GM19397 (cell line): ENCODE results near the gene LMNA.
A peak's percentile ranks its signal among the peaks of the same experiment; 100 is the strongest.
"Not testable (repeated sequence)": the region's sequence is repeated elsewhere in the genome, so short reads cannot be mapped to it uniquely, and the experiment has no call there.

Experiments
- ATAC-seq: cut with Tn5 transposase; IDR thresholded peaks from one replicate; pipeline ENCODE4 v1.9.1; 2021; ENCODE audit warnings: mild to moderate bottlenecking, moderate library complexity; ENCODE audit not compliant: unreplicated experiment

The LMNA gene

DNA sequence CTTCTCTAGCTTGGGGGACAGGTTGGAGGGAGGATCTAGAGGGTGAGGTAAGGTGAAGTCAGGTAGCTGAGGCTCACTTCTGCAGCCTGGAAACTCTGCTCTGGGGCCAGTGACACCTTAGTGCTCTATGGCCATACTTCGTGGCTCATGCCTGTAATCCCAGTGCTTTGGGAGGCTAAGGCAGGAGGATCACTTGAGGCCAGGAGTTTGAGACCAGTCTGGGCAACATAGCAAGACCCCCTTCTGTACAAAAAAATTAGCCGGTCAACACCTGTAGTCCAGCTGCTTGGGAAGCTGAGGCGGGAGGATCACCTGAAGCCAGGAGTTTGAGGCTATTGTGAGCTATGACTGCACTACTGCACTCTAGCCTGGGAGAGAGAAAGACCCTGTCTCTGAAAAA, 5.8 kb downstream of the LMNA start:
- ATAC-seq = no peak

DNA sequence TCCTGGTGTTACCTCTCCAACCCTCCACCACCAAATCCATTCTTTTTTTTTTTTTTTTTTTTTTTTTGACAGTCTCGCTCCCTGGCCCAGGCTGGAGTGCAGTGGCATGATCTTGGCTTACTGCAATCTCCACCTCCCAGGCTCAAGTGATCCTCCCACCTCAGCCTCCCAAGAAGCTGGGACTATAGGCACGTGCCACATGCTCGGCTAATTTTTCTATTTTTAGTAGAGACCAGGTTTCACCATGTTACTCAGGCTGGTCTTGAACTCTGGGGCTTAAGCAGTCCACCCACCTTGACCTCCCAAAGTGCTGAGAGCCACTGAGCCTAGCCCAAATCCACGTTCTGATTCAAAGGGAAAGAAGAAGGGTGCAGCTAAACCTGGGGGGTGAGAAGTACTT, 6.5 kb downstream of the LMNA start:
- ATAC-seq = not testable (repeated sequence)

DNA sequence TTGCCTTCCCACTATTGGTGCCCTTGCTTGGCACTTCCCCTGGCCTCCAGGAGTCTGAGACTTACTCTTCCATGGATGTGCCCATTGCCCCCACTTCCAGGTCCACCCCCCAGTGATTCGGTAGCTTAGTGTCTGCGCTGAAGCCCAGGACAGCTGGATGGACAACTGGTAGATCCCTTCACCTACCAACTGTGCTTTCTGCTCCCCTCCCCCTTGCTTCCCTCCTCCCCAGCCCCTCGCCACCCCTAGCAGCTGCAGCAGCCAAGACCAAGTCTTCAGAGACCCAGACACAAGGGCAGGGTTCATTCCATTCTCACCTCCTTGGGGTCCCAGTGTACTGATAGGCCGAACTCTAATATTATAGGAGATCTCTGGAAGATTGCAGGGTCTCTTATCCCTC, 6.9 kb downstream of the LMNA start:
- ATAC-seq = no peak

DNA sequence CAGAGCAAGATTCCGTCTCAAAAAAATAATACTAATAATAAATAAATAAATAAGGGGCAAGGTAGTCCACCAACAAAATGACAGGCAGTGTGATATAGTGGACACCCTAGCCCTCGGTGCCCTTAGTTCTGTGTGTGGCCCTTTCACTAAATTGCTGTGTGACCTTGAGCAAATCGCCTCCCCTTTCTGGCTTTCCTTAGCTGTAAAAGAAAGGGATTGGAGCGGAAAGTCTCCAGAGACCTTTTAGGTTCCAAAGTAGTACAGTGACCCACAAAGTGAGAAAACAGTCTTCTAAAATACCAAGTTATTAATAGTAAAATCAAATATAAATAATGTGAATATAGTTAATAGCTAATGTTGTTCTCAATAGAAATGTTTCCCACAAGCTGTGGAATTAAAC, 7.6 kb downstream of the LMNA start:
- no peak for ATAC-seq

DNA sequence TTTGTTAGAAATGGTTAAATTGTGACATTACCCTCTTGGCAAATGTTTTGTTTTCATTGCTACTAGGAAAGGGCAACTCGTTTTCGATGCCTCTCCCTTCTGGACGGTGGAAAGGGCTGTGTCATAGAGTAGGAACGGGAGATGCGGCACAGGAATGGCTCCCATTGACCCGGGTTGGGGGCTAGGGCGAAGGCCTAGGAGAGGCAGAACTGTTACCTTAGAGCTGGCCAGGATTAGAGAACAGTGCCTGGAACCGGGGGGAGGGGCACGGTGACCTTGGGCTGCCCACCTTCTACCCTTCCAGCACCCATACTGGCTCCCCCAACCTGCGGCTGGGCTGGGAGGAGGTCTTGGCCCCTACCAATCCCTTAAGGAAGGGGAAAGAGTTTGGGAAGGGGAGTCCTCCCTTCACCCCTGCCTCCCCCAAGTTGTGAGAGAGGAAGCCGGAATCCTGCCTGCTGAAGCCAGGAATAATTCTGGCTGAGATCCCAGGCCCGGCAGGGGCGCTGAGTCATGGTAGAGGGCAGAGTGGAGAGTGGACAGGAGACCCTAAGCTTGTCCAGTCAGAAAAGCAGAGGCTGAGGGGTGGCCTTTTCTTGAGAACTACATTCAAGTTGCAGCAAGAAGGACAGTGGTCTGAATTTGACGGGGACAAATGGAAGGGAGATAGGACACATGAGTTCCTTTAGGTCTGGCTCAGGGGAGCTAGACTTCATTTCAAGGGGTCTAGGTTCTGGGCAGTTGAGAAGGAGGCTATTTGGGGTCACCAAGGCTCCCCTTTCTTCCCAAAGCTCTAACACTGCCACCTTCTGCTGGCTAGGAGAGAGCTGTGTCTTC, 8.2 kb downstream of the LMNA start:
- no peak for ATAC-seq

DNA sequence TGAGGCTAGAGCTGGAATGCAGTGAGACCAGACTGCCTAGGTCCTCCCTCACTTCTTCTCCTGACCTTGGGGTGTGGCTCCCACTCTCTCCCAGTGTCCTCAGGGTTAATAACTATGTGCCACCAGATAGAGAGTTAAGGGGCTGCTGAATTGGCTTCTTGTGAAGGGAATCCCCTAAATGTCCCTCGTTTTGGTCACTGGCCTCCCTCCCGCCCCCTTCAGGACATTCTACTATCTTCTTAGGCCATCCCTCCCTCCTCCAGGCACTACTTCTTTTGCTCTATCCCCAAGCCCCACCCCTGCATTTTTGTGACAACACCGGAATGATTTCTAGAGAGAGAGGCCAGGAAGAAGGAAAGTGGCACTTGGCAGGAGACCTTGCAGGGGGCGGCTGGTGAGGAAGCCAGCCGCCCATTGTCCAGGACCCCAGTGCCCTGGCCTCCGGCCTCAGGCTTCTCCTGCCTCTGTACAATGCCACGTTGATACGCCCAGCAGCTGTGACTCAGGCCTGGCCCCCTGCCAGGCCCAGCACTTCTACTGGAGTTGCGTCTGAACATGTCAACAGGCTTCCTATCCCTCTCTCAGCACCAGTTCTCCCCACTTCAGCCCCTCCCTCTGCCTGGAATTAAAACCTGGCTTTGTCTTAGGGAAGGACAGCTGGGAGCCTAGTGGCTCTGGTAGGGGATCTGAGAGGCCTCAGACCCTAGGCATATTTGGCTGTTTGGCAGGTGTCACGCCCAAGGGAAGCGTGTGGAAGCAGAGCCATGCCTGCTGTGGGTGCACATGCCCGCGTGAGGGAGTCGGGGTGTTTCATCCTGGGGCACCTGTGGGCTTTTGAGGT, 9.1 kb downstream of the LMNA start:
- ATAC-seq = no peak

DNA sequence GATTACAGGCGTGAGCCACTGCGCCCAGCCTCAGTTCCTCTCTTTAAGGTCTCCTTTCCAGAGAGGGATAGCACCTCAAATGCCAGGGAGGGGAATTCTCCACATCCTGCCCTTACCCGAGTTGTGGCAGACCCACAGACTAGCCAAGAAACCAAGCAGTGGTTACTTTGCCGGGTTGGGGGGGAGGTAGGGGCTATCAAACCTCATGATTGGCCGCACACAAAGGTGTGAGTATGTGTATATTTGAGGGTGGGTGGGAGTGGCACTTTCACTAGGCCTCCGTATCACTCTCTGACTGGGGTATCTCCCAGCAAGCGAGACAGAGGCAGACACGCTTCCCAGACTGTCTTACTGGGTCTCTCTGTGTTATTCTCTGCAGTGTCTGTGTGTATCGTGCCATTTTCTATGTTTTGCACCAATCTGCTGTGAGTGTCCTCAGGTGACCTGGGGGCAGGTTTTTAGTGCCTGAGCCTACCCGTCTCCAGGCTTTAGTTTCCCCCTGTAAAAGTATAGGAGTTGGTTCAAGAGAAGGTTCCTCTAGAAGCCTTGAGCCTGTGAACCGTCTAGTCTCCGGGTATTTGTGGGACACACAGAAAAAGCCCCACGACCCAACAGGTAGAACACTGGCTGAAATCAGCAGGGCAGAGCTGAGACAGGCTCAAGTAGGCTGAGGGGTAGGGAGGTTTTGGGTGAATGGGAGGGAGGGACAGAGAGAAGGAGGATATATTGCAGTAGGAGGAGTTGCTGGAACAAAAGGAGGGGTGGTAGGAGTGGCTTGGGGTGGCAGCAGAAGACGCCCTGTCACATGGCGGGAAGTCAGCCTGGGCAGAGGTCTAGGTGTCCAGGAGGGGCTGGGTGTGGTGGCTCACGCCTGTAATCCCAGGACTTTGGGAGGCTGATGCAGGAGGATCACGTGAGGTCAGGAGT, 10.3 kb downstream of the LMNA start:
- no peak for ATAC-seq

DNA sequence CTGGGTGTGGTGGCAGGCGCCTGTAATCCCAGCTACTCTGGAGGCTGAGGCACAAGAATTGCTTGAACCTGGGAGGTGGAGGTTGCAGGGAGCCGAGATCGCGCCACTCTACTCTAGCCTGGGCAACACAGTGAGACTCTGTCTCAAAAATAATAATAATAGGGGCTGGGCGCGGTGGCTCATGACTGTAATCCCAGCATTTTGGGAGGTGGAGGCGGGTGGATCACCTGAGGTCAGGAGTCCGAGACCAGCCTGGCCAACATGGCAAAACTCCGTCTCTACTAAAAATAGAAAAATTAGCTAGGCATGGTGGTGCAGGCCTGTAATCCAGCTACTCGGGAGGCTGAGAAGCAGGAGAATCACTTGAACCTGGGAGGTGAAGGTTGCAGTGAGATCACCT, 11.0 kb downstream of the LMNA start:
- ATAC-seq = not testable (repeated sequence)

DNA sequence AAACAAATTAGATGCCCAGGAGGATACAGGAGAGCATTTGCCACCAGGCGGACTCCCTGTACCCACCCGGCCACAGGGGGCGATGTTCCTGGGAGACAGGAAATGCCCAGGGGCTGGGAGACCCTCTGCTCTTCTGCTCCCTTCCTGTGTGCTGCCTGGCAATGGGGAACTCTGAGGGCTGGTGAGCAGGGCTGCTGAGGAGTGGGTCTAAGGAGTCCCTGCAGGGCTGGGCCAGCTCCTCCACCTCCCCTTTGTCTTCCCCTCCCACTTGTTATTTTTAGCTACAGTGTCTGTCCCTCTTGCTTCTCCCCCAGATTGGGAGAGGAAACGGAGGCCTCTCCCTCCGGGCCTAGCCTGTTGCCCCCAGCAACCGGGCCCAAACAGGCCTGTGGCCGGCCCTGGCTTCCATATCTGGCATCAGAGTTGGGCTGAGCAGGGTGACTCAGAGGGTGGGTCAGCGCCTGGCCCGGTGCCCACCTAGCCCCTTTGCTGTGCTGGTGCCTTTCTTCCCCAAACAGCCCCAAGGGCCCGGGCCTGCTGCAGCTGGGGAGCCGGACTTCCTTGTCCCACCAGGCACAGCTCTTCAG, 11.6 kb downstream of the LMNA start:
- ATAC-seq = no peak

DNA sequence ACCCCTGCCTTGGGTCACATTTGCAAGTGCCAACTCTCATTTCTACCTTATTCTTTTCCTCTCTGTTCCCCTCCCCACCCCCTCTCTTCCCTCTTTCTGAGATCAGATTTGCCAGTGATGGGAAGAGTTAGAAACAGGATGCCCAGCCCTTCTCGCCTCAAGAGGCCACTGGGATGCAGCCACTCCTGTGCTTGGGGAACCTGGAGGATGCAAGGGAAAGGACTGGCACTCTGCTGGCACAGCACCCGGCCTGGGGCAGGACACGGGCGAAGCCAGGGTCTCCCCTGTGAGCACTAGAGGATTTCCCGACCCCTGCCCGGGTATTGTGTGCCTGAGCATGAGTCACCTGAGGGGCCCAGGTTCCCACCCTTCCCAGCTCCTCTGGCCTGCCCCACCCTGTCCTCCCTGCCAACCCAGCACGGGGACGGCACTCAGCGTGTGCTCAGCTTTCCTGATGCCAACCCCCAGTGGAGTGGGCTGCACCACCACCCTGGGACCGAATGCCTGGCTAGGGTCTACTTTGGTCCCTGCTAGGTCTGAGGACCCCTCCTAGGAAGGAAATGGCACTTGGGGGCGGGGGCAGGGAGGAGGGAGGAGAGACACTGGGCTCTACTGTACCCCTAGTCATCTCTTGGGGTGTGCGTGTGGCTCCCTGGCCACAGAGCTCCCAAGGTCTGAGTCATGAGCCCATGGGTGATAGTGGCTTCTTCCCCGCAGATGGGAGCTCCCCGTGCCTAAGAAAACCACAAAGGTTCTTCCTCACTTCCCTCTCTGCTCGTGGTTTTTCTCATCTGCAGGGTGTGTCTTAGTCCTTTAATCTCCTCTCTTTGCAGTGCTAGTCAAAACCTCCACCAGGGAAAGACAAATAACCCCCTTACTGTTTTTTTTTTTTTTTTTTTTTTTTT, 12.4 kb downstream of the LMNA start:
- ATAC-seq = peak; percentile 48

DNA sequence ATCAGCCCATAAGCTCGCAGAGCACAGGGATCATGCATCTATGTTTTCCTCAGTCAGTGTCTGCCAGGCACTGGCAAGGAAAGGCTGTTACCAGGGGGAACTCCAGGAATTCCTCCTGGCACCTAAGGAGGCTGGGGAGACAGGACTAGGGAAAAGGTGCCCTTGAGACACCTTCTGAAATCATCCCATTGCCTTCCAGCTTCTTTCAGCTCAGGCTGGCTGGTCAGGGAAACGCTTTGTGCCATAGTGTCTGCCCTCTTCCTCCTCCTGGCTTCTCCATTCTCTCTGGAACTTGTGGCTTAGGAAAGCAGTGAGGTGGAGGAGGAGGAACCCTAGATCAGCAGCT, 13.8 kb downstream of the LMNA start:
- no peak for ATAC-seq

DNA sequence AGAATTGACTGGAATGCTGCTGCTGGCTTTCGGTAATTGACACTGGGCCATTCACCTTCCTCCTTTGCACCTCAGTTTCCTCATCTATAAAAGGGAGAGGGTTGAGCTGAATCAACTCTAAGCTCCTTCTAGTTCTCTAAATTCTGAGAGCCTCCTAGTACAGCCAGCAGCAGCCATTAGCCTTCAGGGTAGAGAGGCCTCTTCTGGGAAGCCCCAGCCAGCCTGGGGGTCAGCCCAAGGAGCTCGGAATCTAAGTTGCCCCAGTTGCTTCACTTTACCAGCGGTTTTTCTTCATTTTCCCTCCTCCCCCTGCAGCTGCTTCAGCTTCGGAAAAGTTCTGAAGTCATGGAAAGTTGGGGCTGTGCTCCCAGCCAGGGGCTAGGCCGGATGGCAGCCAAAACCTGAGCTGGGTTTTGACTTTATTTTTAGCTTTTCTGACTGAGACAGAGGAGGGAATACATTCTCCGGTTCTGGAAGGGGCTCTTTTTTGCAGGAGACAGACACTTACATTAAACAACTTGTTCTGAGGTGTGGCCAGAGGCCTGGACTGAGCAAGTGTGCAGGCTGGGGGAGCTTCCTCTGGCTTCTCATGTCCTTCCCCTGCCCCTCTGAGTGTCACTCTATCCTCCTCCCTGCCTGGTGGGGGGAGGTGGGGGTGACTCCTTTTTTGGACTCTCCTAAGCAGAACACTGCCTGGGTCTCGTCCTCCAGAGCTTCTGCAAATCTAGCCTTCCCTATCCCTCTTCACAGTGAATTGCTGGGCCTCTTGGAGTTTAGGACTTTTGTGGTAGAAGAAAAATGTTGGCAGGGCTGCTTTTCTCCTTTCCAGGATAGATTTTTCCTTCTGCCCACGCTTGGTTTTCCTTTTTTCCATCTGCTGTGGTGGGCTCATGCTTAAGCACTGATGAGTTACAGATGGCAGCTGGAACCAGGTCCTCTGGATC, 14.4 kb downstream of the LMNA start:
- ATAC-seq = no peak

DNA sequence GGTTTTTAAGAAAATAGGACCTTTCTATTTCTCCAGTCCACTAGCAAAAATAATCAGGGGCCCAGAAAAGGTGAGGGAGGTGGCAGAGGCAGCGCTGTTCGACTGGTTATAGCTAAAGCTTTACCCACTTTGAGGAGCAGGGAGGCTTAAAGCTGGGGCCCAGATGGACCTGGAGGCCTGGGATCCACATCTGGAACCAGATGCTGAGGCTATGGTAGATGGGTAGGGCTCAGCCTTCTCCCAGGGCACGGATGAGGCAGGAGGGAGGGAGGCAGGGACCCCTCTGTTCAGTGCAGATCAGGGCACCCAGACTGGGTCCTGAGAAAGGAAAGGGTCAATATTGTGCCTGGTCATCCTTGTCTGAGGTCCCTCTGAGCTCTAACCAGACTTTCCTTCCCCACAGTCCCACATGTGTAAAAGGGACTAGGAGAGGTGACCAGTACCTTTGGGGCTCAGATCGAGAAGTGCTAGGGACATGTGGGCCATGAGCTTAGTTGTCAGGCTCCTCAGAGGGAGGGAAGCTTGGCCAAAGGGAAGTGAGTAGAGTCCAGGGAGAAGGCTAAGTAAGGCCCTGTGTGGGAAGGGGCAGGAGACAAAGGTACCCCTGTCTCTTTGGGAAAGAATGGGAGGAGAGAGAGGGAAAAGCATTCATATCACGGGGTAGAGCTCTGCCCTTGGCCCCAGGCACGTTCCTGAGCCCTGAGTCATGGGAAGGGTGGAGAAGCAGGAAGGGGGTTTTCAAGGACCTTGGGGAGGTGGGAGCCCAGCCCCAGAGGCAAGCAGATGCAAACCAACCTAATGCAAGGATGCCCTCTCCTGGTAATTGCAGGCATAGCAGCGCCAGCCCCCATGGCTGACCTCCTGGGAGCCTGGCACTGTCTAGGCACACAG, 15.4 kb downstream of the LMNA start:
- ATAC-seq = no peak

DNA sequence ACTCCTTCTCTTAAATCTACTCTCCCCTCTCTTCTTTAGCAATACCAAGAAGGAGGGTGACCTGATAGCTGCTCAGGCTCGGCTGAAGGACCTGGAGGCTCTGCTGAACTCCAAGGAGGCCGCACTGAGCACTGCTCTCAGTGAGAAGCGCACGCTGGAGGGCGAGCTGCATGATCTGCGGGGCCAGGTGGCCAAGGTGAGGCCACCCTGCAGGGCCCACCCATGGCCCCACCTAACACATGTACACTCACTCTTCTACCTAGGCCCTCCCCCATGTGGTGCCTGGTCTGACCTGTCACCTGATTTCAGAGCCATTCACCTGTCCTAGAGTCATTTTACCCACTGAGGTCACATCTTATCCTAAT, 16.0 kb downstream of the LMNA start:
- ATAC-seq = no peak

DNA sequence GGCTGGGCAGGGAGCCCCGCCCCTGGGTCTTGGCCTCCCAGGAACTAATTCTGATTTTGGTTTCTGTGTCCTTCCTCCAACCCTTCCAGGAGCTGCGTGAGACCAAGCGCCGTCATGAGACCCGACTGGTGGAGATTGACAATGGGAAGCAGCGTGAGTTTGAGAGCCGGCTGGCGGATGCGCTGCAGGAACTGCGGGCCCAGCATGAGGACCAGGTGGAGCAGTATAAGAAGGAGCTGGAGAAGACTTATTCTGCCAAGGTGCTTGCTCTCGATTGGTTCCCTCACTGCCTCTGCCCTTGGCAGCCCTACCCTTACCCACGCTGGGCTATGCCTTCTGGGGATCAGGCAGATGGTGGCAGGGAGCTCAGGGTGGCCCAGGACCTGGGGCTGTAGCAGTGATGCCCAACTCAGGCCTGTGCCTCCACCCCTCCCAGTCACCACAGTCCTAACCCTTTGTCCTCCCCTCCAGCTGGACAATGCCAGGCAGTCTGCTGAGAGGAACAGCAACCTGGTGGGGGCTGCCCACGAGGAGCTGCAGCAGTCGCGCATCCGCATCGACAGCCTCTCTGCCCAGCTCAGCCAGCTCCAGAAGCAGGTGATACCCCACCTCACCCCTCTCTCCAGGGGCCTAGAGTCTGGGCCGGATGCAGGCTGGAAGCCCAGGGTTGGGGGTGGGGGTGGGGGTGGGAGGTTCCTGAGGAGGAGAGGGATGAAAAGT, 20.4 kb downstream of the LMNA start:
- ATAC-seq = no peak

DNA sequence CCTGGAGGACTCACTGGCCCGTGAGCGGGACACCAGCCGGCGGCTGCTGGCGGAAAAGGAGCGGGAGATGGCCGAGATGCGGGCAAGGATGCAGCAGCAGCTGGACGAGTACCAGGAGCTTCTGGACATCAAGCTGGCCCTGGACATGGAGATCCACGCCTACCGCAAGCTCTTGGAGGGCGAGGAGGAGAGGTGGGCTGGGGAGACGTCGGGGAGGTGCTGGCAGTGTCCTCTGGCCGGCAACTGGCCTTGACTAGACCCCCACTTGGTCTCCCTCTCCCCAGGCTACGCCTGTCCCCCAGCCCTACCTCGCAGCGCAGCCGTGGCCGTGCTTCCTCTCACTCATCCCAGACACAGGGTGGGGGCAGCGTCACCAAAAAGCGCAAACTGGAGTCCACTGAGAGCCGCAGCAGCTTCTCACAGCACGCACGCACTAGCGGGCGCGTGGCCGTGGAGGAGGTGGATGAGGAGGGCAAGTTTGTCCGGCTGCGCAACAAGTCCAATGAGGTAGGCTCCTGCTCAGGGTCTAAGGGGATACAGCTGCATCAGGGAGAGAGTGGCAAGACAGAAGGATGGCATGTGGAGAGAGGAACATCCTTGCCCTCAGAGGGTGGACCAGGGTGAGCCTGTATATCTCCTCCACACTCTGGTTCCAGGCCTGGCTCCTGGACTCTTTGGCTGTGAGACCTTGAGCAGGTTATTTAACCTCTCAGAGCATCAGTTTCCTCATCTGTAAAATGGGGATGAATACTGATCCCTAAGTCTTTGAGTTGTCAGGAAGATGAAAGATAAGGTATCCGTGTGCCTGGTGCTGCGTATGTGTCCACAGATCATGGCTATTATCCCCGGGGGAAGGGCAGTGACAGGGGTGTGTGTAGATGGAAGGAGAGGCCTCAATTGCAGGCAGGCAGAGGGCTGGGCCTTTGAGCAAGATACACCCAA, 21.7 kb downstream of the LMNA start:
- ATAC-seq = no peak
